Cerebellar nuclear complex (tissue), 1 donor: ENCODE results near the gene HSD3B1.

ENCODE experiments used
- DNase-seq, 2 experiments: peaks; one replicate each; lab custom pipeline; 2025; lab: John Stamatoyannopoulos, UW

Gene HSD3B1

GRCh38 chr1:119506941-119507340, at the start of gene HSD3B1:
HSD3B1 (plus strand) TSS chr1:119507210; CDS start chr1:119507477, 267 bp downstream.
- DNase-seq = no peak

- DNase-seq = no peak
Observed at GRCh38 chr1:119462964-119463363, 44.0 kb upstream of the HSD3B1 start.

- no peak for DNase-seq
Observed at GRCh38 chr1:119463569-119463968, 43.4 kb upstream of the HSD3B1 start.

- no peak for DNase-seq
Observed at GRCh38 chr1:119466445-119466844, 40.6 kb upstream of the HSD3B1 start.

GRCh38 chr1:119467219-119467618, 39.8 kb upstream of the HSD3B1 start:
- no peak for DNase-seq

- no peak for DNase-seq
Observed at GRCh38 chr1:119467857-119468668, 38.9 kb upstream of the HSD3B1 start.

GRCh38 chr1:119469741-119470140, 37.3 kb upstream of the HSD3B1 start:
- DNase-seq = no peak

GRCh38 chr1:119470377-119470776, 36.6 kb upstream of the HSD3B1 start:
- no peak for DNase-seq

- no peak for DNase-seq
Observed at GRCh38 chr1:119470958-119471357, 36.1 kb upstream of the HSD3B1 start.

GRCh38 chr1:119471566-119471965, 35.4 kb upstream of the HSD3B1 start:
- DNase-seq = no peak

- no peak for DNase-seq
Observed at GRCh38 chr1:119472080-119472818, 34.8 kb upstream of the HSD3B1 start.

- no peak for DNase-seq
Observed at GRCh38 chr1:119472819-119473175, 34.2 kb upstream of the HSD3B1 start.

- DNase-seq = no peak
Observed at GRCh38 chr1:119475866-119476439, 31.1 kb upstream of the HSD3B1 start.

GRCh38 chr1:119477710-119478109, 29.3 kb upstream of the HSD3B1 start:
- DNase-seq = no peak

GRCh38 chr1:119480175-119480574, 26.8 kb upstream of the HSD3B1 start:
- no peak for DNase-seq

- DNase-seq = no peak
Observed at GRCh38 chr1:119481951-119482350, 25.1 kb upstream of the HSD3B1 start.

GRCh38 chr1:119482517-119483425, 24.2 kb upstream of the HSD3B1 start:
- no peak for DNase-seq

GRCh38 chr1:119483441-119484200, 23.4 kb upstream of the HSD3B1 start:
- DNase-seq = no peak

GRCh38 chr1:119485201-119485600, 21.8 kb upstream of the HSD3B1 start:
- DNase-seq = no peak

- no peak for DNase-seq
Observed at GRCh38 chr1:119488216-119488615, 18.8 kb upstream of the HSD3B1 start.

GRCh38 chr1:119489201-119489600, 17.8 kb upstream of the HSD3B1 start:
- no peak for DNase-seq
